ENCODE data around the gene CLBA1. TPM values are rescaled to one million over a fixed set of nuclear protein-coding genes. Genes with fewer than 3 reads are reported as not detected.
A peak's percentile ranks its signal among the peaks of the same experiment; 100 is the strongest.

CLBA1 gene
- total RNA-seq, 1 donor from 2014 or later, result 8.5 TPM

- no peak for DNase-seq (ENCODE audit: low spot score)
- Mint-ChIP-seq H3K27ac (no peak overlapping the region), H3K9me3 (no peaks in the 10 kb centered on the region), H3K4me1 (peaks cover 28% of the 10 kb centered on the region), H3K27me3 (ENCODE audit: insufficient read depth, low read depth) (peaks cover 20% of the 10 kb centered on the region), H3K36me3 (no peaks in the 10 kb centered on the region), H3K4me3 (no peak overlapping the region)
- H3K9me3 ChIP-seq (ENCODE audit: low read depth), result no peaks in the 10 kb centered on the region
- H3K4me3 ChIP-seq, result no peak overlapping the region
- no peak overlapping the region for H3K27ac ChIP-seq
- H3K79me2 ChIP-seq (ENCODE audit: low read depth), result no peaks in the 10 kb centered on the region
- H3K36me3 ChIP-seq, result no peaks in the 10 kb centered on the region
- TF ChIP-seq EZH2 (IDR thresholded peaks at IDR 0.05), result no peak
- no peak for TF ChIP-seq EZH2phosphoT487 (IDR thresholded peaks at IDR 0.05)
- peaks cover 20% of the 10 kb centered on the region for H3K4me1 ChIP-seq
- no peak overlapping the region for H2AFZ ChIP-seq (replicated peaks)
- no peak overlapping the region for H3K9ac ChIP-seq
- peaks cover 1% of the 10 kb centered on the region for H3F3A ChIP-seq (ENCODE audit: low read depth)
- H3K4me2 ChIP-seq, result no peak overlapping the region
- H3K27me3 ChIP-seq, result peaks cover 33% of the 10 kb centered on the region
- peaks cover 24% of the 10 kb centered on the region for H4K20me1 ChIP-seq (ENCODE audit: low read depth)
Observed at GRCh38 chr14:104974146-104974541, 11.4 kb upstream of the CLBA1 start.

- no peaks in the 10 kb centered on the region for H3K9me3 Mint-ChIP-seq
- no peak overlapping the region for H3K4me3 Mint-ChIP-seq
- H2AFZ ChIP-seq (replicated peaks), result no peak overlapping the region
- no peak overlapping the region for H3K27ac Mint-ChIP-seq
- no peaks in the 10 kb centered on the region for H3K36me3 ChIP-seq
- H3K27me3 ChIP-seq, result peaks cover 39% of the 10 kb centered on the region
- no peaks in the 10 kb centered on the region for H3F3A ChIP-seq (ENCODE audit: low read depth)
- peaks cover 20% of the 10 kb centered on the region for H3K4me1 ChIP-seq
- H3K4me3 ChIP-seq, result no peak overlapping the region
- H3K27ac ChIP-seq, result no peak overlapping the region
- peaks cover 27% of the 10 kb centered on the region for H3K4me1 Mint-ChIP-seq
- H3K27me3 Mint-ChIP-seq (ENCODE audit: insufficient read depth, low read depth), result peaks cover 24% of the 10 kb centered on the region
- no peaks in the 10 kb centered on the region for H3K36me3 Mint-ChIP-seq
- no peak for TF ChIP-seq EZH2phosphoT487 (IDR thresholded peaks at IDR 0.05)
- no peak for TF ChIP-seq EZH2 (IDR thresholded peaks at IDR 0.05)
- TF ChIP-seq CTCF (IDR thresholded peaks at IDR 0.05), result no peak
- DNase-seq (ENCODE audit: low spot score), result no peak
- H3K9ac ChIP-seq, result no peak overlapping the region
- peaks cover 28% of the 10 kb centered on the region for H4K20me1 ChIP-seq (ENCODE audit: low read depth)
- H3K4me2 ChIP-seq, result no peak overlapping the region
- no peaks in the 10 kb centered on the region for H3K9me3 ChIP-seq (ENCODE audit: low read depth)
- H3K79me2 ChIP-seq (ENCODE audit: low read depth), result no peaks in the 10 kb centered on the region
Observed at GRCh38 chr14:104974665-104975390, 10.8 kb upstream of the CLBA1 start.

GRCh38 chr14:104975481-104976197 is 9.9 kb upstream of the CLBA1 start:
- no peak overlapping the region for H2AFZ ChIP-seq (replicated peaks)
- H3K27me3 Mint-ChIP-seq (ENCODE audit: insufficient read depth, low read depth), result peaks cover 24% of the 10 kb centered on the region
- no peaks in the 10 kb centered on the region for H3K9me3 Mint-ChIP-seq
- H3K4me1 Mint-ChIP-seq, result peaks cover 27% of the 10 kb centered on the region
- no peak overlapping the region for H3K4me2 ChIP-seq
- no peak overlapping the region for H3K4me3 Mint-ChIP-seq
- peaks cover 28% of the 10 kb centered on the region for H4K20me1 ChIP-seq (ENCODE audit: low read depth)
- H3K4me1 ChIP-seq, result peaks cover 20% of the 10 kb centered on the region
- no peak overlapping the region for H3K4me3 ChIP-seq
- no peaks in the 10 kb centered on the region for H3K79me2 ChIP-seq (ENCODE audit: low read depth)
- TF ChIP-seq CTCF (IDR thresholded peaks at IDR 0.05) (no peak), EZH2 (IDR thresholded peaks at IDR 0.05) (no peak), EZH2phosphoT487 (IDR thresholded peaks at IDR 0.05) (no peak)
- H3K9ac ChIP-seq, result no peak overlapping the region
- no peaks in the 10 kb centered on the region for H3K36me3 Mint-ChIP-seq
- peaks cover 47% of the 10 kb centered on the region for H3K27me3 ChIP-seq
- peak; percentile 71 for DNase-seq (ENCODE audit: low spot score)
- no peaks in the 10 kb centered on the region for H3K9me3 ChIP-seq (ENCODE audit: low read depth)
- no peaks in the 10 kb centered on the region for H3K36me3 ChIP-seq
- H3F3A ChIP-seq (ENCODE audit: low read depth), result no peaks in the 10 kb centered on the region
- H3K27ac Mint-ChIP-seq, result no peak overlapping the region
- H3K27ac ChIP-seq, result no peak overlapping the region
